ENCODE measurements around the gene AGRP.

AGRP gene

GRCh38 chr16:67470359-67470758 lies 13.0 kb downstream of the AGRP start:
- H3K4me3 ChIP-seq (ENCODE audit: low read depth, low read length) = no peak overlapping the region
- H3K27me3 ChIP-seq (ENCODE audit: control insufficient read depth, insufficient read depth, low read length) = no peaks in the 10 kb centered on the region
- no peaks in the 10 kb centered on the region for H3K9me3 ChIP-seq (ENCODE audit: control insufficient read depth, insufficient read depth, low read length)
- peaks cover 2% of the 10 kb centered on the region for H3K4me1 ChIP-seq (ENCODE audit: control insufficient read depth, insufficient read depth, low read length)
- no peak overlapping the region for H3K9ac ChIP-seq (ENCODE audit: low read depth, low read length)
- H3K36me3 ChIP-seq (ENCODE audit: control insufficient read depth, insufficient read depth, low read length) = no peaks in the 10 kb centered on the region

DNA sequence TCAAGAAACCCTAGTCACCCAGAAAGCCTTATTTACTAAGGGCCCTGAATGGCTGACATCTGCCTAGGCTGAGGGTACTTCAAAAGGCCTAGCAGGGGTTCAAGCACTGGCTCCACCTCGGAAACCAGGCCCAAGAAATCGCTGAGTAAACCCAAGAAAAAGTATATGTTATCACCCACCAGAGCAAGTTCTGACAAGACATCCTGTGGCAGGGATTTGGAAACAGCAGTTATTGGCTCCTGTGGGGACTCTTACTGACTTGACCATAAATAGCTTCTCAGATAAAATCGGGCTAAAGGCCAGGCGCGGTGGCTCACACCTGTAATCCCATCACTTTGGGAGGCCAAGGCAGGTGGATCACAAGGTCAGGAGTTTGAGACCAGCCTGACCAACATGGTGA lies 14.6 kb downstream of the AGRP start:
- H3K9ac ChIP-seq (ENCODE audit: low read depth, low read length) = no peak overlapping the region
- H3K9me3 ChIP-seq (ENCODE audit: control insufficient read depth, insufficient read depth, low read length) = no peaks in the 10 kb centered on the region
- peaks cover 2% of the 10 kb centered on the region for H3K4me1 ChIP-seq (ENCODE audit: control insufficient read depth, insufficient read depth, low read length)
- H3K4me3 ChIP-seq (ENCODE audit: low read depth, low read length) = no peak overlapping the region
- no peaks in the 10 kb centered on the region for H3K27me3 ChIP-seq (ENCODE audit: control insufficient read depth, insufficient read depth, low read length)
- H3K36me3 ChIP-seq (ENCODE audit: control insufficient read depth, insufficient read depth, low read length) = no peaks in the 10 kb centered on the region

- H3K36me3 ChIP-seq (ENCODE audit: control insufficient read depth, insufficient read depth, low read length) = no peaks in the 10 kb centered on the region
- no peak overlapping the region for H3K9ac ChIP-seq (ENCODE audit: low read depth, low read length)
- H3K27me3 ChIP-seq (ENCODE audit: control insufficient read depth, insufficient read depth, low read length) = no peaks in the 10 kb centered on the region
- H3K9me3 ChIP-seq (ENCODE audit: control insufficient read depth, insufficient read depth, low read length) = no peaks in the 10 kb centered on the region
- H3K4me3 ChIP-seq (ENCODE audit: low read depth, low read length) = no peak overlapping the region
- H3K4me1 ChIP-seq (ENCODE audit: control insufficient read depth, insufficient read depth, low read length) = peaks cover 2% of the 10 kb centered on the region
Observed at GRCh38 chr16:67466581-67466980, 16.8 kb downstream of the AGRP start.

DNA sequence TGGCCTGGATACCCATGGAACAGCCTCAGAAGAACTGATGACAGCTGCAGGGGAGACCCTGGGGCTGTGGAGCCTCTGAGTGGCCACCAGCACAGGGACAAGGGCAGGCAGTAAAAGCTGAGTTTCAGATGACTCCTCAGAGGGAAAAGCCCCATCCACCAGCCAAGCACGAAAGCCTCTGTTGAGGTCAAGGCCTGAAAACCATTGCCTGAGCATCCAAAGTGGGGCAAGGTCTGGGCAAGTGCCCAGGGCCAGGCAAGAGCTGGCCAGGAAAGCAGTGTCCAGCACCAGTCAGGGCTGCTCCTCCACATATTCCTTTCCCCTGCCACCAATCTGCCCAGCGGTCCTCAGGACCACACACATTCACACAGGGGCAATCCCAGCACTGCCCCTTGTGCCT lies 18.8 kb downstream of the AGRP start:
- H3K9ac ChIP-seq (ENCODE audit: low read depth, low read length) = no peak overlapping the region
- no peaks in the 10 kb centered on the region for H3K36me3 ChIP-seq (ENCODE audit: control insufficient read depth, insufficient read depth, low read length)
- no peaks in the 10 kb centered on the region for H3K9me3 ChIP-seq (ENCODE audit: control insufficient read depth, insufficient read depth, low read length)
- H3K4me1 ChIP-seq (ENCODE audit: control insufficient read depth, insufficient read depth, low read length) = peaks cover 2% of the 10 kb centered on the region
- H3K27me3 ChIP-seq (ENCODE audit: control insufficient read depth, insufficient read depth, low read length) = no peaks in the 10 kb centered on the region
- H3K4me3 ChIP-seq (ENCODE audit: low read depth, low read length) = no peak overlapping the region

GRCh38 chr16:67463691-67464090 lies 19.7 kb downstream of the AGRP start:
- no peaks in the 10 kb centered on the region for H3K27me3 ChIP-seq (ENCODE audit: control insufficient read depth, insufficient read depth, low read length)
- H3K9ac ChIP-seq (ENCODE audit: low read depth, low read length) = no peak overlapping the region
- H3K36me3 ChIP-seq (ENCODE audit: control insufficient read depth, insufficient read depth, low read length) = no peaks in the 10 kb centered on the region
- H3K4me1 ChIP-seq (ENCODE audit: control insufficient read depth, insufficient read depth, low read length) = peaks cover 2% of the 10 kb centered on the region
- no peaks in the 10 kb centered on the region for H3K9me3 ChIP-seq (ENCODE audit: control insufficient read depth, insufficient read depth, low read length)
- H3K4me3 ChIP-seq (ENCODE audit: low read depth, low read length) = no peak overlapping the region

GRCh38 chr16:67463059-67463458 lies 20.3 kb downstream of the AGRP start:
- no peaks in the 10 kb centered on the region for H3K27me3 ChIP-seq (ENCODE audit: control insufficient read depth, insufficient read depth, low read length)
- peaks cover 2% of the 10 kb centered on the region for H3K4me1 ChIP-seq (ENCODE audit: control insufficient read depth, insufficient read depth, low read length)
- no peaks in the 10 kb centered on the region for H3K9me3 ChIP-seq (ENCODE audit: control insufficient read depth, insufficient read depth, low read length)
- no peaks in the 10 kb centered on the region for H3K36me3 ChIP-seq (ENCODE audit: control insufficient read depth, insufficient read depth, low read length)
- H3K4me3 ChIP-seq (ENCODE audit: low read depth, low read length) = no peak overlapping the region
- H3K9ac ChIP-seq (ENCODE audit: low read depth, low read length) = no peak overlapping the region

- Histone ChIP-seq H3K4me1 (ENCODE audit: control insufficient read depth, insufficient read depth, low read length) (peaks cover 2% of the 10 kb centered on the region), H3K9me3 (ENCODE audit: control insufficient read depth, insufficient read depth, low read length) (no peaks in the 10 kb centered on the region), H3K27me3 (ENCODE audit: control insufficient read depth, insufficient read depth, low read length) (no peaks in the 10 kb centered on the region), H3K9ac (ENCODE audit: low read depth, low read length) (no peak overlapping the region), H3K36me3 (ENCODE audit: control insufficient read depth, insufficient read depth, low read length) (no peaks in the 10 kb centered on the region), H3K4me3 (ENCODE audit: low read depth, low read length) (no peak overlapping the region)
Observed at GRCh38 chr16:67462279-67462655, 21.1 kb downstream of the AGRP start.

DNA sequence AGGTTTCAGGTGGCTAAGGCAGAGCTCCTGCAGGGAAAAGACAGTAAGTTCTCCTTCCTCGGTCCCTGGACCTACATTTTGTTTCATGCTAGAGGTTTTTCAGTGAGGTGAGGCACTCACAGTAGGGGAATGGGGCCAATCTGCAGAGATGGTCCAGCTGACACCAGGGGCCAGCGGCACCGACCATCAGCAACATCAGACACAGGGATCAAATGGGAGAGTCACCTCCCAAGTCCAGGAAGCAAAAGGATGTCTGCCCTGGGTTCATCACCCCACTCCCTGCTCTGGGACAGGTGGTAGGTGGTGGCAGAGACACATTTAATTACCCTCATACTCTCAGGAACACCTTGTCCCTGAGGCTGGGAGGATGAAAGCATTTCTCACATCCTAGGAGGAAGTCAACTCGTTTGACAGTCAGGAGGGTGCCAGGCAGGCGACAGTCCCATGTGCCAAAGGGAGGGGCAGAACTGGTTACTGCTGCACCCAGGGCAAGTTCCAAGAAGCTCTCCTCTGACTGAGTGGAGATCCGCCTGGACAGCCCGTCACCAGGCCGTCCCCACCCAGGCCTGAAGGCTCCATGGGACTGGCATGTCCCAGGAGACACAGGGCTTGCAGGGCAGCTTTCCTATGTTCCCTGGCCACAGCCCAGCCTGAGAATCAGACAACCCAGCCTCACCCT lies 21.6 kb downstream of the AGRP start:
- Histone ChIP-seq H3K9me3 (ENCODE audit: control insufficient read depth, insufficient read depth, low read length) (no peaks in the 10 kb centered on the region), H3K4me1 (ENCODE audit: control insufficient read depth, insufficient read depth, low read length) (peaks cover 2% of the 10 kb centered on the region), H3K4me3 (ENCODE audit: low read depth, low read length) (no peak overlapping the region), H3K9ac (ENCODE audit: low read depth, low read length) (no peak overlapping the region), H3K36me3 (ENCODE audit: control insufficient read depth, insufficient read depth, low read length) (no peaks in the 10 kb centered on the region), H3K27me3 (ENCODE audit: control insufficient read depth, insufficient read depth, low read length) (no peaks in the 10 kb centered on the region)

- Histone ChIP-seq H3K4me3 (ENCODE audit: low read depth, low read length) (no peak overlapping the region), H3K9ac (ENCODE audit: low read depth, low read length) (no peak overlapping the region), H3K36me3 (ENCODE audit: control insufficient read depth, insufficient read depth, low read length) (no peaks in the 10 kb centered on the region), H3K4me1 (ENCODE audit: control insufficient read depth, insufficient read depth, low read length) (peaks cover 2% of the 10 kb centered on the region), H3K27me3 (ENCODE audit: control insufficient read depth, insufficient read depth, low read length) (no peaks in the 10 kb centered on the region), H3K9me3 (ENCODE audit: control insufficient read depth, insufficient read depth, low read length) (no peaks in the 10 kb centered on the region)
Observed at GRCh38 chr16:67460961-67461360, 22.4 kb downstream of the AGRP start.

GRCh38 chr16:67460168-67460567 lies 23.2 kb downstream of the AGRP start:
- no peaks in the 10 kb centered on the region for H3K36me3 ChIP-seq (ENCODE audit: control insufficient read depth, insufficient read depth, low read length)
- no peaks in the 10 kb centered on the region for H3K27me3 ChIP-seq (ENCODE audit: control insufficient read depth, insufficient read depth, low read length)
- H3K9me3 ChIP-seq (ENCODE audit: control insufficient read depth, insufficient read depth, low read length) = no peaks in the 10 kb centered on the region
- no peak overlapping the region for H3K4me3 ChIP-seq (ENCODE audit: low read depth, low read length)
- no peak overlapping the region for H3K9ac ChIP-seq (ENCODE audit: low read depth, low read length)
- H3K4me1 ChIP-seq (ENCODE audit: control insufficient read depth, insufficient read depth, low read length) = no peaks in the 10 kb centered on the region

- Histone ChIP-seq H3K36me3 (ENCODE audit: control insufficient read depth, insufficient read depth, low read length) (no peaks in the 10 kb centered on the region), H3K9ac (ENCODE audit: low read depth, low read length) (no peak overlapping the region), H3K9me3 (ENCODE audit: control insufficient read depth, insufficient read depth, low read length) (no peaks in the 10 kb centered on the region), H3K27me3 (ENCODE audit: control insufficient read depth, insufficient read depth, low read length) (no peaks in the 10 kb centered on the region), H3K4me1 (ENCODE audit: control insufficient read depth, insufficient read depth, low read length) (no peaks in the 10 kb centered on the region), H3K4me3 (ENCODE audit: low read depth, low read length) (no peak overlapping the region)
Observed at GRCh38 chr16:67459861-67460150, 23.5 kb downstream of the AGRP start.

DNA sequence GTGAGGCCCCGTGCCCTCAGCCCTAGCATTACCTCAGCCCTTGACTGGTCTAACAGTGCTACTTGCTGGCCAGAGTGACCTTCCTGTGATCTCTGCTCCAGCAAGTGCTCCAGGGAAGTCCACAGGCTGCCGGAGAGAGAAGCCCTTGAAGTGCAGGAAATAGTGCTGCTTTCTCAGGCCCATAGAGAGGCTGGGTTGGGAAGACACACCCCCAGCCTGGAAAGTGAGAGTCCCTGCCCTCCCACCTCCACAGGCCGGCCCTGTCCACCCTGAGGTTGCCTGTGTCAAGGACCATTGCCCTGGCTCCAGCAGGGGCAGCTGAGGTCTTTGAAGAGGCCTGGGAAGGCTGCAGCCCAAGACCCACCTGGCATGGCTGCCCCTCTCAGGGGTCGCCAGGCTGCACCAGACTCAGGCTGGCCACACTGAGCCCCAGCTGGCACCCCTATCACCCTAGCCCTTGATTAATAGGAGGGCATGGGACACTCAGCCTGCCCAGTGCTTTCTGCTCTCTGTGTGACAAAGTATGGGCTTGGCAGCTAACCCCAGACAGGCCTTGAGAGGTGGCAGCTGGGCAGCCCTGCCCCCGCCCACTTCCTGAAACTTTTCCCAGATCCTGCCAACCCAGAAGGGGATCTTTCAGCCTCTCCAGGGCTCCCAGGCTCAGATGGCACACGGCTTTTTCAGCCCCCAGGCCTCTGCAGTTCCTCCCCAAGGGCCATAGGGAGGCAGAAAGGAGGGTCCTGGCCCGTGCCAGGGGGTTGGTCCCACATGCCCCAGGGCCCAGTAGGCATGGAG lies 24.1 kb downstream of the AGRP start:
- Histone ChIP-seq H3K9me3 (ENCODE audit: control insufficient read depth, insufficient read depth, low read length) (no peaks in the 10 kb centered on the region), H3K9ac (ENCODE audit: low read depth, low read length) (no peak overlapping the region), H3K36me3 (ENCODE audit: control insufficient read depth, insufficient read depth, low read length) (no peaks in the 10 kb centered on the region), H3K4me1 (ENCODE audit: control insufficient read depth, insufficient read depth, low read length) (no peaks in the 10 kb centered on the region), H3K27me3 (ENCODE audit: control insufficient read depth, insufficient read depth, low read length) (no peaks in the 10 kb centered on the region), H3K4me3 (ENCODE audit: low read depth, low read length) (no peak overlapping the region)

All from iPS-15b (cell line).